Measurements from ENCODE around the gene XAGE3. TPM values are rescaled to one million over a fixed set of nuclear protein-coding genes. Genes with fewer than 3 reads are reported as not detected.

Gene XAGE3
- not detected in 5 replicates for total RNA-seq (2022; extraction: Qiagen RNA extraction)

GRCh38 chrX:52867610-52868348 lies at the start of gene XAGE3:
Gene XAGE3 (minus strand): TSS chrX:52868083. CDS start chrX:52867133, 950 bp downstream.

GRCh38 chrX:52896855-52897709 lies 29.2 kb upstream of the XAGE3 start, which contains the start of gene FAM156B:
Gene FAM156B (plus strand): TSS chrX:52897330. CDS start chrX:52907226, 9,896 bp downstream.

Other genes with a start within 250 kb of the XAGE3 start
- not detected in 5 replicates for gene SSX7, start 213.2 kb downstream of the XAGE3 start, total RNA-seq (2022; extraction: Qiagen RNA extraction)
- not detected in 5 replicates for gene SSX2, start 160.9 kb downstream of the XAGE3 start, total RNA-seq (2022; extraction: Qiagen RNA extraction)
- gene SSX2B, start 116.8 kb downstream of the XAGE3 start, total RNA-seq (2022; extraction: Qiagen RNA extraction) = not detected in 5 replicates
- gene SPANXN5, start 70.7 kb downstream of the XAGE3 start, total RNA-seq (2022; extraction: Qiagen RNA extraction) = 0.06 TPM in 1 of 5 replicates, not detected in the others
- not detected in 5 replicates for gene XAGE5, start 56.8 kb downstream of the XAGE3 start, total RNA-seq (2022; extraction: Qiagen RNA extraction)
- 7.9 to 14.8 TPM (median 9.6 TPM) in 5 replicates for gene FAM156B, start 29.2 kb upstream of the XAGE3 start, total RNA-seq (2022; extraction: Qiagen RNA extraction)
- 12.0 to 21.5 TPM (median 16.3 TPM) in 5 replicates for gene FAM156A, start 90.4 kb upstream of the XAGE3 start, total RNA-seq (2022; extraction: Qiagen RNA extraction)
- gene GPR173, start 180.7 kb upstream of the XAGE3 start, total RNA-seq (2022; extraction: Qiagen RNA extraction) = 0.02 TPM in 1 of 5 replicates, not detected in the others
- 21.3 to 24.3 TPM (median 22.9 TPM) in 5 replicates for gene TSPYL2, start 214.3 kb upstream of the XAGE3 start, total RNA-seq (2022; extraction: Qiagen RNA extraction)
- 1.4 to 1.9 TPM (median 1.6 TPM) in 5 replicates for gene KANTR, start 226.1 kb upstream of the XAGE3 start, total RNA-seq (2022; extraction: Qiagen RNA extraction)

All from A549 treated with Hydrocortisone at 1 μM for 4 hours (cell line).